Testis (tissue), 2 donors: Measurements from ENCODE around the gene DYNC1I1.

Experiments
- CTCF ChIP-seq, 3 experiments: fragments of 450-650 bp in 2 of 3; fragments of 200-600 bp in 1 of 3; sonication (generic) in 1 of 3; IDR thresholded peaks; one replicate each; pipeline ENCODE4 v1.5.1; 2016 to 2019; ENCODE audit warnings: antibody characterized with exemption in 3 of 3, mild to moderate bottlenecking in 2 of 3, moderate library complexity in 1 of 3
- POLR2A ChIP-seq: fragments of 450-650 bp; IDR thresholded peaks from one replicate; pipeline ENCODE4 v1.6.1; 2017; ENCODE audit warnings: antibody characterized with exemption, mild to moderate bottlenecking, moderate library complexity

DNA sequence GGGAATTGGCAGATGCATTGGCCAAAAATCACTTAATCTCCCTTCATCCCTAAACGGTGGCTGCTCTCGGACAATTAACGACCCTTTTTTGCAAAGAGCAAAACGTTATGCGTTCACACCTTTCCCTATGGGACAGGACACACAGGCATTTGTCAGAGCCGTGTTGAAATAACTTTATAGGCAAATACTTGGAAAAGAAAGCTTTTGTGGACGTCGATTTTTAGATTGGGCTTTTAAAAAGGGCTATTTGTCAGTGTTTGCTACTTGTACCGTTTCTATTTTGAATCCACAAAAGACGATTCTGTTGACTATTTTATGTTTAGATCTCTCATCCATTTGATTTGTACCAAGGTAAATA lies 304.0 kb downstream of the DYNC1I1 start:
- TF ChIP-seq CTCF (IDR thresholded peaks at IDR 0.05) (no peak), POLR2A (no peak)
